Right cardiac atrium (tissue), 5 donors: ENCODE measurements around the gene TSC1. TPM values are rescaled to one million over a fixed set of nuclear protein-coding genes. Genes with fewer than 3 reads are reported as not detected.
"Not testable (repeated sequence)": the region's sequence is repeated elsewhere in the genome, so short reads cannot be mapped to it uniquely, and the experiment has no call there.

ENCODE experiments used
- ATAC-seq, 2 donors: fragments of 200-7000 bp; cut with Tn5 transposase; one replicate each; pipeline versions ENCODE4 v1.8.0 to v1.9.1; 2020; ENCODE audit warnings: moderate library complexity in 2 of 2, mild to moderate bottlenecking in 1 of 2
- DNase-seq, 3 donors: peaks; one replicate each; pipeline ENCODE4 v3.0.0-alpha.2; 2020
- H3K27ac ChIP-seq: one replicate; pipeline ENCODE4 v1.5.1; 2013; ENCODE audit warnings: mild to moderate bottlenecking, low read length, control low read depth, moderate library complexity
- H3K27me3 ChIP-seq: one replicate; pipeline ENCODE4 v1.6.1; 2013; ENCODE audit not compliant: control insufficient read depth, insufficient read depth
- H3K4me1 ChIP-seq: one replicate; pipeline ENCODE4 v1.6.1; 2013; ENCODE audit warnings: low read length; ENCODE audit not compliant: control insufficient read depth, insufficient read depth
- H3K4me3 ChIP-seq: one replicate; pipeline ENCODE4 v1.5.1; 2013; ENCODE audit warnings: low read length, control low read depth
- H3K9me3 ChIP-seq: one replicate; pipeline ENCODE4 v1.6.1; 2013; ENCODE audit warnings: low read length; ENCODE audit not compliant: control insufficient read depth
- WGBS: extraction: QIAGEN DNeasy Blood & Tissue Kit; methylation state at CpG from one replicate; pipeline ENCODE4 v1.1.7; 2013; 5-methylcytosine and 5-hydroxymethylcytosine counted together
- intact Hi-C, 4 donors: fragments of 100-400 bp; cut with DNase I; formaldehyde crosslinking; loops; one replicate each; pipeline versions ENCODE4 v1.11.0 to v1.14.0; 2022 to 2023
- polyA plus RNA-seq: library from polyadenylated mRNA; stranded (reverse); fragments of 200-250 nt; gene quantifications from one replicate; pipeline ENCODE4 v1.2.3, GENCODE V29; 2013
- total RNA-seq, 4 donors: library from RNA; stranded (reverse); fragmentation: NEBNext Ultra II Directional; extraction: Animal tissue kit (Norgen Biotek cat#: 25700); gene quantifications; one replicate each; pipeline ENCODE4 v1.2.1, GENCODE V29; 2021
- donor health status: healthy with polysubstance abuse.
- donor health status: DM: no; HTN: yes; CAD: no.
- donor health status: DM: no; HTN: no; CAD: no.
- donor health status: DM: no; HTN: yes; CAD: no; lungs with severe emphysema.
- donor health status: DM: yes; HTN: yes; CAD: no.

Gene TSC1
- total and polyA plus RNA-seq, 5 donors: 15.7 to 43.1 (median 36.5) TPM

DNA sequence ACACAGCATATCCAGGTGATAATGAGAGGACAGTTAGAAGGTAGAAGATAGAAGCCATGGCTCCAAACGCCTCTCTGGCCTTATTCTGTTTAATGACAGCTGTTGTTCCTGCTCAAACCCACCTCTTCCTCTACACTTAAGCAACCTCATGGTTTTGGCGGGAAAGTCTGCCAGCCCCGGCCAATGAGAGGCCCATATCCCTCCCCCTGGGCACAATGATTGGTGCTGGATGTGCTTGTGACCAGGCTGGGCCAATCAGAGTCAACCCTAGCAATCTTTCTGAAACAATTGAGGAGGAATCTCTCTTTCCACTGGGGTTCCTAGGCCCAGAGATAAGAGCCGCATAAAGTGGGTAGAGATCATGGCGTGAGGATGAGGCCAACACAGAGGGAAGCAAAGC is 29.3 kb upstream of the TSC1 start:
- Histone ChIP-seq H3K4me1 (no peaks in the 10 kb centered on the region), H3K27ac (no peak overlapping the region), H3K4me3 (no peak overlapping the region), H3K9me3 (no peaks in the 10 kb centered on the region), H3K27me3 (no peaks in the 10 kb centered on the region)
- intact Hi-C loops: no loop called here
- ATAC-seq: no peak
- 76% methylated on average over 5 of the region's 5 CpGs for WGBS
- DNase-seq: no peak

GRCh38 chr9:132973166-132973565 is 28.8 kb upstream of the TSC1 start:
- no peaks in the 10 kb centered on the region for H3K9me3 ChIP-seq
- H3K4me3 ChIP-seq: no peak overlapping the region
- 79% methylated on average over 18 of the region's 18 CpGs for WGBS
- intact Hi-C loops: no loop called here
- H3K27me3 ChIP-seq: no peaks in the 10 kb centered on the region
- no peak overlapping the region for H3K27ac ChIP-seq
- DNase-seq (no peak), ATAC-seq (peak; percentile 7 to 34)
- no peaks in the 10 kb centered on the region for H3K4me1 ChIP-seq

GRCh38 chr9:132970324-132971062 is 26.1 kb upstream of the TSC1 start:
- Histone ChIP-seq H3K9me3 (no peaks in the 10 kb centered on the region), H3K4me3 (no peak overlapping the region), H3K27me3 (no peaks in the 10 kb centered on the region), H3K4me1 (no peaks in the 10 kb centered on the region), H3K27ac (no peak overlapping the region)
- ATAC-seq: no peak
- no peak for DNase-seq
- intact Hi-C loops: no loop called here
- 86% methylated on average over 16 of the region's 16 CpGs for WGBS

DNA sequence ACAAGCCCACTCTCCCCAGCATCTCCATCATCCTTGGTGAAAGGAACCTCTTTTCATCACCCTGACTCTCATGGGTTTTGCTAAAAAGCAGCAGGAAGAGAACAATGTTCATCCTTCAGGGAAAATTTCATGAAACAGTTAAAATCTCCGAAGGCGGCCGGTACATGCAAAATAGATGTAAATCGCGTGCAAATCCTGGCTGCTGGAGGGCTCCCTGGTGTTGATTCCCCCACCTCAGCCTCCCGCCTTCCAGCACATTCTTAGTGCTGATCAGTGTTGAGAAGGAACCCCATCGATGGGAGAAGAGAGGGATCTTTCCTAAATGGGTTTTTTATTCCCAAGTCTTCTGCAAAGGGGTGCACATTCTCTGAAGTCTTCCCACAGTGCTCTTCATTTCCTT is 25.4 kb upstream of the TSC1 start:
- Histone ChIP-seq H3K27ac (no peak overlapping the region), H3K27me3 (no peaks in the 10 kb centered on the region), H3K4me1 (no peaks in the 10 kb centered on the region), H3K4me3 (no peak overlapping the region), H3K9me3 (no peaks in the 10 kb centered on the region)
- no peak for ATAC-seq
- WGBS: 42% methylated on average over 7 of the region's 7 CpGs
- intact Hi-C loops: no loop called here
- no peak for DNase-seq

DNA sequence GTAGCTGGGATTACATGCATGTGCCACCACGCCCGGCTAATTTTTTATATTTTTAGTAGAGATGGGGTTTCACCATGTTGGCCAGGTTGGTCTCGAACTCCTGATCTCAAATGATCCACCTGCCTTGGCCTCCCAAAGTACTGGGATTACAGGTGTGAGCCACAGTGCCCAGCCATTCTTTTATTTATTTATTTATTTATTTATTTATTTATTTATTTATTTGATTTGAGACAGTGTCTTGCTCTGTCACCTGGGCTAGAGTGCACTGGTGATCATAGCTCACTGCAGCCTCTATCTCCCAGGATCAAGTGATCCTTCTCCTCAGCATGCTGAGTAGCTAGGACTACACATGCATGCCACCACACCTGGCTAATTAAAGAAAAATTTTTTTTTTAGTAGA is 23.5 kb upstream of the TSC1 start:
- H3K27ac ChIP-seq, H3K9me3 ChIP-seq, ATAC-seq, H3K4me1 ChIP-seq, DNase-seq, intact Hi-C loops, H3K27me3 ChIP-seq, H3K4me3 ChIP-seq: not testable (repeated sequence)
- 90% methylated on average over 3 of the region's 3 CpGs for WGBS

GRCh38 chr9:132965478-132965877 is 21.1 kb upstream of the TSC1 start:
- intact Hi-C loops: no loop called here
- no peaks in the 10 kb centered on the region for H3K27me3 ChIP-seq

GRCh38 chr9:132961002-132961401 is 16.6 kb upstream of the TSC1 start:
- intact Hi-C loops: no loop called here
- DNase-seq (no peak), ATAC-seq (no peak)
- Histone ChIP-seq H3K27me3 (no peaks in the 10 kb centered on the region), H3K4me3 (no peak overlapping the region), H3K27ac (no peak overlapping the region), H3K9me3 (no peaks in the 10 kb centered on the region), H3K4me1 (no peaks in the 10 kb centered on the region)
- 69% methylated on average over 6 of the region's 6 CpGs for WGBS

More at GRCh38 chr9:132965478-132965877, 21.1 kb upstream of the TSC1 start:
- DNase-seq: no peak
- Histone ChIP-seq H3K27ac (no peak overlapping the region), H3K4me3 (no peak overlapping the region), H3K4me1 (no peaks in the 10 kb centered on the region), H3K9me3 (no peaks in the 10 kb centered on the region)
- 83% methylated on average over 9 of the region's 9 CpGs for WGBS
- no peak for ATAC-seq

DNA sequence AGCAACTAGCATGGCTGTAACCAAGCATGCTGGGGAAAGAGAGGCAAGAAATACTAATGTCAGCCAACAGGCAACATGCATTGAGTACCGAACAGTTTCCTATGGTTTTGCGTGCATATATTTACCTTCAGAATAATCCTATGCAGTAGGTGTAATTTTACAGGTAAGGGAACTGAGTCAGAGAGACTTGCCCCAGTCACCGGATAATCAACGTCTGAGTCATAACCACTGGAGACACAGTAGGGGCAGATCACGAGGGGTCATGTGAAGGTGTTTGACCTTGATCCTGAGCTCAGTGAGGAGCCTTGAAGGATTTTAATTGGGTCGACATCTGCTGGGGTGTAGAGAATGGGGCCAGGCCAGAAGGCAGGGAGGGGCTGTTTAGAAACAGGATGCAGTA is 13.4 kb upstream of the TSC1 start:
- no peaks in the 10 kb centered on the region for H3K27me3 ChIP-seq
- no peaks in the 10 kb centered on the region for H3K9me3 ChIP-seq
- H3K4me1 ChIP-seq: no peaks in the 10 kb centered on the region
- H3K27ac ChIP-seq: no peak overlapping the region
- DNase-seq (no peak), ATAC-seq (no peak)
- intact Hi-C loops: no loop called here
- 68% methylated on average over 6 of the region's 6 CpGs for WGBS
- H3K4me3 ChIP-seq: no peak overlapping the region

GRCh38 chr9:132955768-132956167 is 11.4 kb upstream of the TSC1 start:
- intact Hi-C loops: no loop called here
- 64% methylated on average over 2 of the region's 2 CpGs for WGBS

GRCh38 chr9:132955123-132955522 is 10.7 kb upstream of the TSC1 start:
- 77% methylated on average over 2 of the region's 2 CpGs for WGBS
- Histone ChIP-seq H3K4me1 (no peaks in the 10 kb centered on the region), H3K27me3 (no peaks in the 10 kb centered on the region), H3K4me3 (no peak overlapping the region), H3K9me3 (no peaks in the 10 kb centered on the region), H3K27ac (no peak overlapping the region)
- DNase-seq: no peak
- no peak for ATAC-seq
- intact Hi-C loops: no loop called here

More at GRCh38 chr9:132955768-132956167, 11.4 kb upstream of the TSC1 start:
- H3K27ac ChIP-seq: no peak overlapping the region
- no peaks in the 10 kb centered on the region for H3K27me3 ChIP-seq
- no peak for ATAC-seq
- DNase-seq: no peak
- H3K4me1 ChIP-seq: no peaks in the 10 kb centered on the region
- H3K4me3 ChIP-seq: no peak overlapping the region
- H3K9me3 ChIP-seq: no peaks in the 10 kb centered on the region

- 76% methylated on average over 4 of the region's 4 CpGs for WGBS
- H3K9me3 ChIP-seq: no peaks in the 10 kb centered on the region
- DNase-seq (no peak), ATAC-seq (no peak)
- no peaks in the 10 kb centered on the region for H3K27me3 ChIP-seq
- intact Hi-C loops: no loop called here
- no peak overlapping the region for H3K4me3 ChIP-seq
- H3K4me1 ChIP-seq: no peaks in the 10 kb centered on the region
- no peak overlapping the region for H3K27ac ChIP-seq
These were observed 5.3 kb upstream of the TSC1 start for GRCh38 chr9:132949709-132950108.
